Measurements from ENCODE around the gene MORN3.

The MORN3 gene

DNA sequence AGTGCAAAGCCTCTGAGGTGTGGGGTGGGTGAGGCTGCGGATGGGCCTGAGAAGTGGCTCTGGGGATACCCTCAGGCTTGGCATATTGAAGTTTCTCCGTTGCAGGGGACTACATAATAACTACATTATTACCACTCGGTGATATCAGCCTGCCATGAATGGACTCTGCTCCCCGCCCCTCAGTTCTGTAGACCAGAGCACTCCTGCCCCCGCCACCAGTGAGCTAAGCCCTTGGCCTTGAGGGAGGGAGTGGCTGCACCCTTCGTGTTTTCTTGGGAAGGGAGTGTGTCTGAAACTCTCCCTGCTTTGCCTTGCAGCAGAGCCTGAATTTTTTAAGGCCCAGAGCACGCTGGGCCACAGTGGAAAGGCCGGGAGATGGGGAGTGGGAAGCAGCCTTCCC, 41.4 kb downstream of the MORN3 start:
- Histone ChIP-seq H3K4me3 (ENCODE audit: low read length in 2 of 2) (peak overlapping the region; percentile 83 to 89), H3K27me3 (ENCODE audit: control insufficient read depth in 2 of 2, insufficient read depth in 2 of 2, low read length in 2 of 2) (no peaks in the 10 kb centered on the region), H3K9me3 (ENCODE audit: control insufficient read depth in 2 of 2, low read length in 2 of 2) (no peaks in the 10 kb centered on the region), H3K27ac (ENCODE audit: low read depth in 2 of 2, low read length in 2 of 2) (peak overlapping the region; percentile 24 to 92), H3K4me1 (ENCODE audit: control insufficient read depth in 2 of 2, insufficient read depth in 2 of 2, low read length in 2 of 2) (peaks cover 22 to 26% of the 10 kb centered on the region in 2 donors), H3K36me3 (ENCODE audit: control insufficient read depth in 2 of 2, insufficient read depth in 2 of 2, low read length in 2 of 2) (no peaks in the 10 kb centered on the region), H3K9ac (ENCODE audit: low read depth in 1 of 2, low read length in 2 of 2) (peak overlapping the region; percentile 52 to 87)

DNA sequence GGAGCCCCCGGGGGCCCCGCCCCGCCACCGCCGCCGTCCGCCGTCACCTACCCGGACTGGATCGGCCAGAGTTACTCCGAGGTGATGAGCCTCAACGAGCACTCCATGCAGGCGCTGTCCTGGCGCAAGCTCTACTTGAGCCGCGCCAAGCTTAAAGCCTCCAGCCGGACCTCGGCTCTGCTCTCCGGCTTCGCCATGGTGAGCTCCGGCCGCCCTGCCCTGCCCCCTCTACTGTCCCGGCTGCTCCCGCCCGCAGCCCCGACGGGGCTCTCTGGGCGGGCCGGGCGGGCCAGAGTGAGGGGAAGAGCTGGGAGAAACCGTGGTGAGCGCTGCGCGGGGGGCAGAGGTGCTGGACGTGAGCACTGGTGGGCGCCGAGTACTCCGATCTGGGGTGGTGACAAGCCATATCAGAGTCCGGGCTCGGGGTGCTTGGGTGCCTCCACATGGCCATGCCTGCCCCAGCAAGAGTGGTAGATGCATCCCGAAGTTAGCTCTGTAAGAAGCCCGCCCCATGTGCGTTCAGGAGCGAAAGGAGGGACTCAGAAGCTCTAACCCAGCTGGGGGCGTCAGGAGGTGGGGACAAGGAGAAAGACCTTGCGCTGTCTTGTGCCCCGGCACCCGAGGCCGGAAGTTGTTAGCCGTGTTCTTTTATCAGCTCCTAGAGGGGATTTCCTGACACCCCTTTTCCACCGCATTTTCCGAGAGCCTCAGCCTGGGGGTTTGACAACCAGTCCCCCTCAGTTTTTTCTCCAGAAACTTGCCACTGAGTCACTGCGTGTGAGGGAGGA, 42.4 kb downstream of the MORN3 start:
- H3K27me3 ChIP-seq (ENCODE audit: control insufficient read depth in 2 of 2, insufficient read depth in 2 of 2, low read length in 2 of 2) = no peaks in the 10 kb centered on the region
- H3K9ac ChIP-seq (ENCODE audit: low read depth in 1 of 2, low read length in 2 of 2) = peak overlapping the region; percentile 73 to 87
- peak overlapping the region; percentile 83 to 89 for H3K4me3 ChIP-seq (ENCODE audit: low read length in 2 of 2)
- peak overlapping the region; percentile 92 to 94 for H3K27ac ChIP-seq (ENCODE audit: low read depth in 2 of 2, low read length in 2 of 2)
- peaks cover 18 to 22% of the 10 kb centered on the region in 2 donors for H3K4me1 ChIP-seq (ENCODE audit: control insufficient read depth in 2 of 2, insufficient read depth in 2 of 2, low read length in 2 of 2)
- H3K36me3 ChIP-seq (ENCODE audit: control insufficient read depth in 2 of 2, insufficient read depth in 2 of 2, low read length in 2 of 2) = no peaks in the 10 kb centered on the region
- no peaks in the 10 kb centered on the region for H3K9me3 ChIP-seq (ENCODE audit: control insufficient read depth in 2 of 2, low read length in 2 of 2)

DNA sequence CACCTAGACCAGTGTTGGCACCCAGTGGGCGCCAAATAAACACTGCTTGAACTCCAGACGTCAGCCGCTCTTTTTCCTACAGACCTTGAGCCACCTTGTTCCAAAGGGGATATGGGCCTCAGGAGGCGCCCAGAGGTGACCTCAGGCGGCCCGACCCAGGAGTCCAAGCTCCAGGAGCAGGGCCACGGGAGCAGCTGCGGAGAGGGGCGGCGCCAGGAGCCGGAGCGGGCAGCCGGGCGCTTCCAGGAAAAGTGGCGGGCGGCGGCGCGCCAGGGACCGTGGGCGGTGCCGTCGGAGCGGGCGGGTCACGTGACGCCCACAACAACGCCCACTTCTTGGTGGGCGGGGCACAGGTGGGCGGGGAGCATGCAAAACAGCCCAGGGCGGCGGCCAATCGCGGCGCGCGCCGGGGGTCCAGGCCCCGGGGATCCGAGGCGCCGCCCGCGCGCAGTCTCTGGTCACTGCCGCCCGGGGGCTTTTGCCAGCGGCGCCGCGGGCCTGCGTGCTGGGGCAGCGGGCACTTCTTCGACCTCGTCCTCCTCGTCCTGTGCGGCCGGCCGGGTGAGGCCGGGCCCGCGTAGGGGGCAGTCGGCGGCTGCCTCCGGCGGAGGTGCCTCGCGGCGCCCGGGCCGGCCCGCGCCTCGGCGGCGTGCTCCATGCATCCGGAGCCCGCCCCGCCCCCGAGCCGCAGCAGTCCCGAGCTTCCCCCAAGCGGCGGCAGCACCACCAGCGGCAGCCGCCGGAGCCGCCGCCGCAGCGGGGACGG, 43.2 kb downstream of the MORN3 start, which contains the start of gene ORAI1:
Gene ORAI1, plus strand, starts transcription at position 444 of the 766 bp plus-strand sequence.
- no peaks in the 10 kb centered on the region for H3K9me3 ChIP-seq (ENCODE audit: control insufficient read depth in 2 of 2, low read length in 2 of 2)
- no peaks in the 10 kb centered on the region for H3K27me3 ChIP-seq (ENCODE audit: control insufficient read depth in 2 of 2, insufficient read depth in 2 of 2, low read length in 2 of 2)
- H3K9ac ChIP-seq (ENCODE audit: low read depth in 1 of 2, low read length in 2 of 2) = peak within 1 kb of the TSS; percentile 79 to 87
- H3K36me3 ChIP-seq (ENCODE audit: control insufficient read depth in 2 of 2, insufficient read depth in 2 of 2, low read length in 2 of 2) = no peaks in the 10 kb centered on the region
- H3K4me3 ChIP-seq (ENCODE audit: low read length in 2 of 2) = peak within 1 kb of the TSS; percentile 83 to 89
- peak within 1 kb of the TSS; percentile 92 to 94 for H3K27ac ChIP-seq (ENCODE audit: low read depth in 2 of 2, low read length in 2 of 2)
- peaks cover 18 to 22% of the 10 kb centered on the region in 2 donors for H3K4me1 ChIP-seq (ENCODE audit: control insufficient read depth in 2 of 2, insufficient read depth in 2 of 2, low read length in 2 of 2)

DNA sequence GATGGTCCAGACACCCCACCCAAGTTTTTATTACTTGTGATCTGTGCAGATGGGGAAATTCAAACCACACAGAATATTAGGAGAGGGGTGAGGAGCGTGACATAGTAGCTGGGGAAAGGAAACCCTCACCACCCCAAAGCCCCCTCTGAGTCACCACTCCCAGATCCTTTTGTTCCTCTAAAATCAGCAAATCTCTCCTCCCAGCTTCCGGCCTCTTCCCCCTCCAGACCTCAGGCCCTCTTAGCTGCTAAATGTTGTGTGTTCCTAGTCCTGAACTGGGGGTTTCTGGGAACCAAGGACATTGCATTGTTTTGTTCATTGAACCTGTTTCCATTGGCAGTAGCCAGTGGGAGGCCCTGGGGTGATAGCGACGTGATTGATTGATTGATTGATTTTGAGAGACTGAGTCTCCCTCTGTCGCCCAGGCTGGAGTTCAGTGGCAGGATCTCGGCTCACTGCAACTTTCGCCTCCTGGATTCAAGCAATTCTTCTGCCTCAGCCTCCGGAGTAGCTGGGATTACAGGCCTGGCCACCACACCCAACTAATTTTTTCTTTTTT, 49.0 kb downstream of the MORN3 start:
- H3K27ac ChIP-seq (ENCODE audit: low read depth in 2 of 2, low read length in 2 of 2) = no peak overlapping the region
- no peak overlapping the region for H3K4me3 ChIP-seq (ENCODE audit: low read length in 2 of 2)
- no peak overlapping the region for H3K9ac ChIP-seq (ENCODE audit: low read depth in 1 of 2, low read length in 2 of 2)
- no peaks in the 10 kb centered on the region for H3K27me3 ChIP-seq (ENCODE audit: control insufficient read depth in 2 of 2, insufficient read depth in 2 of 2, low read length in 2 of 2)
- H3K9me3 ChIP-seq (ENCODE audit: control insufficient read depth in 2 of 2, low read length in 2 of 2) = no peaks in the 10 kb centered on the region
- peaks cover 4% of the 10 kb centered on the region in 2 donors for H3K4me1 ChIP-seq (ENCODE audit: control insufficient read depth in 2 of 2, insufficient read depth in 2 of 2, low read length in 2 of 2)
- no peaks in the 10 kb centered on the region for H3K36me3 ChIP-seq (ENCODE audit: control insufficient read depth in 2 of 2, insufficient read depth in 2 of 2, low read length in 2 of 2)

GRCh38 chr12:121618659-121619233, 50.7 kb downstream of the MORN3 start:
- no peaks in the 10 kb centered on the region for H3K27me3 ChIP-seq (ENCODE audit: control insufficient read depth in 2 of 2, insufficient read depth in 2 of 2, low read length in 2 of 2)
- H3K9ac ChIP-seq (ENCODE audit: low read depth in 1 of 2, low read length in 2 of 2) = no peak overlapping the region
- no peaks in the 10 kb centered on the region for H3K4me1 ChIP-seq (ENCODE audit: control insufficient read depth in 2 of 2, insufficient read depth in 2 of 2, low read length in 2 of 2)
- H3K36me3 ChIP-seq (ENCODE audit: control insufficient read depth in 2 of 2, insufficient read depth in 2 of 2, low read length in 2 of 2) = no peaks in the 10 kb centered on the region
- no peaks in the 10 kb centered on the region for H3K9me3 ChIP-seq (ENCODE audit: control insufficient read depth in 2 of 2, low read length in 2 of 2)
- no peak overlapping the region for H3K4me3 ChIP-seq (ENCODE audit: low read length in 2 of 2)
- H3K27ac ChIP-seq (ENCODE audit: low read depth in 2 of 2, low read length in 2 of 2) = no peak overlapping the region

- Histone ChIP-seq H3K4me3 (ENCODE audit: low read length in 2 of 2) (no peak overlapping the region), H3K27ac (ENCODE audit: low read depth in 2 of 2, low read length in 2 of 2) (no peak overlapping the region), H3K27me3 (ENCODE audit: control insufficient read depth in 2 of 2, insufficient read depth in 2 of 2, low read length in 2 of 2) (no peaks in the 10 kb centered on the region), H3K36me3 (ENCODE audit: control insufficient read depth in 2 of 2, insufficient read depth in 2 of 2, low read length in 2 of 2) (no peaks in the 10 kb centered on the region), H3K4me1 (ENCODE audit: control insufficient read depth in 2 of 2, insufficient read depth in 2 of 2, low read length in 2 of 2) (no peaks in the 10 kb centered on the region), H3K9ac (ENCODE audit: low read depth in 1 of 2, low read length in 2 of 2) (no peak overlapping the region), H3K9me3 (ENCODE audit: control insufficient read depth in 2 of 2, low read length in 2 of 2) (no peaks in the 10 kb centered on the region)
These were observed 54.5 kb downstream of the MORN3 start for GRCh38 chr12:121614872-121615467.

DNA sequence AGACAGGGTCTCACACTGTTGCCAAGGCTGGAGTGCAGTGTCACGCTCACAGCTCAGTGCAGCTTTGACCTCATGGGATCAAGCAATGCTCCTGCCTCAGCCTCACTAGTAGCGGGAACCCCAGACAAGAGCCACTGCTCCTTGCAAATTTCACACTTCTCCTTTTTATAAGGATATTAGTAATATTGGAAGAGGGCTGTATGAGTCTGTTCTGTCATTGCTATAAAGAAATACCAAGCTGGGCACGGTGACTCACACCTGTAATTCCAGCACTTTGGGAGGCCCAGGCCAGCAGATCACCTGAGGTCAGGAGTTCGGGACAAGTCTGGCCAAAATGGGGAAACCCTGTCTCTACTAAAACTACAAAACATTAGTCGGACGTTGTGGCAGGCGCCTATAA, 56.0 kb downstream of the MORN3 start:
- H3K27me3 ChIP-seq (ENCODE audit: control insufficient read depth in 2 of 2, insufficient read depth in 2 of 2, low read length in 2 of 2) = no peaks in the 10 kb centered on the region
- H3K9ac ChIP-seq (ENCODE audit: low read depth in 1 of 2, low read length in 2 of 2) = no peak overlapping the region
- H3K4me1 ChIP-seq (ENCODE audit: control insufficient read depth in 2 of 2, insufficient read depth in 2 of 2, low read length in 2 of 2) = no peaks in the 10 kb centered on the region
- no peaks in the 10 kb centered on the region for H3K9me3 ChIP-seq (ENCODE audit: control insufficient read depth in 2 of 2, low read length in 2 of 2)
- H3K27ac ChIP-seq (ENCODE audit: low read depth in 2 of 2, low read length in 2 of 2) = no peak overlapping the region
- H3K4me3 ChIP-seq (ENCODE audit: low read length in 2 of 2) = no peak overlapping the region
- H3K36me3 ChIP-seq (ENCODE audit: control insufficient read depth in 2 of 2, insufficient read depth in 2 of 2, low read length in 2 of 2) = no peaks in the 10 kb centered on the region

- no peaks in the 10 kb centered on the region for H3K4me1 ChIP-seq (ENCODE audit: control insufficient read depth in 2 of 2, insufficient read depth in 2 of 2, low read length in 2 of 2)
- H3K9ac ChIP-seq (ENCODE audit: low read depth in 1 of 2, low read length in 2 of 2) = no peak overlapping the region
- H3K27ac ChIP-seq (ENCODE audit: low read depth in 2 of 2, low read length in 2 of 2) = peak overlapping the region in 1 of 2 donors; percentile 28
- H3K27me3 ChIP-seq (ENCODE audit: control insufficient read depth in 2 of 2, insufficient read depth in 2 of 2, low read length in 2 of 2) = no peaks in the 10 kb centered on the region
- no peak overlapping the region for H3K4me3 ChIP-seq (ENCODE audit: low read length in 2 of 2)
- no peaks in the 10 kb centered on the region for H3K36me3 ChIP-seq (ENCODE audit: control insufficient read depth in 2 of 2, insufficient read depth in 2 of 2, low read length in 2 of 2)
- no peaks in the 10 kb centered on the region for H3K9me3 ChIP-seq (ENCODE audit: control insufficient read depth in 2 of 2, low read length in 2 of 2)
These were observed 58.1 kb downstream of the MORN3 start for GRCh38 chr12:121611306-121611705.

DNA sequence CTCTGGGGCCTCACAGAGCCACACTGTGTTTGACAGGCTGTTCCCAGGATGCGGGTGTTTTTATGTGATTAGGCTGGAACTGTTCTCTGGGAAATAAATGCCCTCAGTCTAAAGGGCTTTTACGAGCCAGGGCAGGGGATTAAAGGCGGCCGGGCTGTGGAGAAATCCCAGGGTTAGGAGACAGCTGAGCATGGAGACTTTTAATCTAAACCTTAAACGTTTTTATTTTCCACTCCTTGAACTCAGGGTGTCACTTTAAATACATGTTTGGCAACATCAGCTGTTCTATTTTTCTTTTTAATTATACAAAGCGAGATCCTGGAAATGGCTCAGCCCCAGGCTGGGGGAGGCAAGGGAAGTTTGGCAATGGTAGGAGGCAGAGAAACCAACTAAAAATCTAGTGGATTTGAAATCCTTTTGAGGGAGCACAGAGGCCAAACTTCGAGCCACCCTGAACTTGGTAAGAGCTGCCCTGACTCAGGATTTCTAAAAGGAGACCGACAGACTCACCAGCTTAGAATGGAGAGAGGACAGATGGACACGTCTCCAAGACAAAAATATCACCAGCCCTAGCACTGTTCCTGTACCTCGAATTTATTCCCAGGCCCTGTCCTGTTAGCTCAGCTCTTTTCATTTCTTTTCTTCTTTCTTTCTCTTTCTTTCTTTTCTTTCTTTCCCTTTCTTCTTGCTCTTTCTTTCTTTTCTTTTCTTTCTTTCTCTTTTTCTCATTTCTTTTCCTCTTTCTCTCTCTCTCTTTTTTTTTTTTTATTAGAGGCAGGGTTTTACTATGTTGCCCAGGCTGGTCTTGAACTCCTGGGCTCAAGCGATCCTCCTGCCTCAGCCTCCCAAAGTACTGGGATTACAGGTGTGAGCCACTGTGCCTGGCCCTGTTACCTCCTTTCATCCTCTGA, 59.0 kb downstream of the MORN3 start:
- H3K4me3 ChIP-seq (ENCODE audit: low read length in 2 of 2) = no peak overlapping the region

More for the DNA sequence above, 59.0 kb downstream of the MORN3 start:
- Histone ChIP-seq H3K36me3 (ENCODE audit: control insufficient read depth in 2 of 2, insufficient read depth in 2 of 2, low read length in 2 of 2) (no peaks in the 10 kb centered on the region), H3K27me3 (ENCODE audit: control insufficient read depth in 2 of 2, insufficient read depth in 2 of 2, low read length in 2 of 2) (no peaks in the 10 kb centered on the region), H3K4me1 (ENCODE audit: control insufficient read depth in 2 of 2, insufficient read depth in 2 of 2, low read length in 2 of 2) (no peaks in the 10 kb centered on the region), H3K9ac (ENCODE audit: low read depth in 1 of 2, low read length in 2 of 2) (no peak overlapping the region), H3K27ac (ENCODE audit: low read depth in 2 of 2, low read length in 2 of 2) (peak overlapping the region in 1 of 2 donors; percentile 28), H3K9me3 (ENCODE audit: control insufficient read depth in 2 of 2, low read length in 2 of 2) (no peaks in the 10 kb centered on the region)

Measured in mucosa of rectum (tissue), 2 donors.